Neuron (in vitro differentiated cells): ENCODE measurements around the gene FUT6.

Experiments
- H2AFZ ChIP-seq: one replicate; pipeline ENCODE4 v1.6.1; 2013; ENCODE audit warnings: low read depth, mild to moderate bottlenecking, inconsistent platforms, low read length, moderate library complexity
- H3K27me3 ChIP-seq: one replicate; pipeline ENCODE4 v1.6.1; 2013; ENCODE audit warnings: low read length; ENCODE audit not compliant: insufficient read depth
- H3K36me3 ChIP-seq: one replicate; pipeline ENCODE4 v1.6.1; 2013; ENCODE audit warnings: low read length; ENCODE audit not compliant: insufficient read depth
- H3K4me1 ChIP-seq: one replicate; pipeline ENCODE4 v1.6.1; 2013; ENCODE audit warnings: low read length; ENCODE audit not compliant: insufficient read depth
- H3K4me3 ChIP-seq: 2 replicates; pipeline ENCODE4 v1.5.1; 2013; ENCODE audit warnings: mild to moderate bottlenecking, low read length, moderate library complexity
- H3K9me3 ChIP-seq: one replicate; pipeline ENCODE4 v1.6.1; 2013; ENCODE audit warnings: low read length

Gene FUT6

DNA sequence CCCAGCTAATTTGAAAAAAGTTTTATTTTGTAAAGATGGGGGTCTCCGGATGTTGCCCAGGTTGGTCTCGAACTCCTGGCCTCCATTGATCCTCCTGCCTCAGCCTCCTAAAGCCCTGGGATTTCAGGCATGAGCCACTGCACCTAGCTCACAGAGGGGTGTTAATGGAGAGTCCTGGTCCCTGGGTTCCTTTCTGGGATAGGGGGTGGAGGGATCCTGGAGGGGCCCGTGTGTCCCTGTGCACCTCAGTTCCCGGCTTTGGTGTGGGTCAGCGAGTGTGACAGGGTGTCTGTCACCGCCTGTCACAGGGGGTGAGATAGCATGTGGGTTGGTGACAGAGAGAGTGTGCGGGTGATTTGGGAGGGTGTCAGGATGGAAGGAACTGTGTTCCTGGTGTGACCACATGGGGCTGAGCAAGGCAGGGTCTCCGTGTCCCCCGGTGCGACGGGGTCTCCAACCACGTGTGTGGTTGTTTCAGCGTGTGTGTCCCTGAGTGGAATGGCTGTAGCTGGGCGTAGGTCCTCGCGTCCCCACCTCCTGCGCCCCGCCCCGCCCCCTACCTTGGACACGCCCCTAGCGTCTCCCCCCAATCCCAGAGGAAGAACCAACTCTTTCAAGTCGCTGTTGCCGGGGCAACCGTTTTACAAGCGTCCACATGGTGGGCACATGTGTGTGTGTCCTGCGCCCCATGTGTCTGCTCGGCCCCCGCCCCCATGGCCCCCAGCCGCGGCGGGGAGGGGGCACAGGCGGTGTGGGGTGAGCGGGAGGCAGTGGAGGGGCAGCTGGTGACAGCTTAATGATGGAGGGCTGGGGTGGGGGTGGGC lies 37.5 kb downstream of the FUT6 start:
- Histone ChIP-seq H3K4me3 (no peak overlapping the region), H3K27me3 (peaks cover 5% of the 10 kb centered on the region), H3K4me1 (peaks cover 11% of the 10 kb centered on the region)

DNA sequence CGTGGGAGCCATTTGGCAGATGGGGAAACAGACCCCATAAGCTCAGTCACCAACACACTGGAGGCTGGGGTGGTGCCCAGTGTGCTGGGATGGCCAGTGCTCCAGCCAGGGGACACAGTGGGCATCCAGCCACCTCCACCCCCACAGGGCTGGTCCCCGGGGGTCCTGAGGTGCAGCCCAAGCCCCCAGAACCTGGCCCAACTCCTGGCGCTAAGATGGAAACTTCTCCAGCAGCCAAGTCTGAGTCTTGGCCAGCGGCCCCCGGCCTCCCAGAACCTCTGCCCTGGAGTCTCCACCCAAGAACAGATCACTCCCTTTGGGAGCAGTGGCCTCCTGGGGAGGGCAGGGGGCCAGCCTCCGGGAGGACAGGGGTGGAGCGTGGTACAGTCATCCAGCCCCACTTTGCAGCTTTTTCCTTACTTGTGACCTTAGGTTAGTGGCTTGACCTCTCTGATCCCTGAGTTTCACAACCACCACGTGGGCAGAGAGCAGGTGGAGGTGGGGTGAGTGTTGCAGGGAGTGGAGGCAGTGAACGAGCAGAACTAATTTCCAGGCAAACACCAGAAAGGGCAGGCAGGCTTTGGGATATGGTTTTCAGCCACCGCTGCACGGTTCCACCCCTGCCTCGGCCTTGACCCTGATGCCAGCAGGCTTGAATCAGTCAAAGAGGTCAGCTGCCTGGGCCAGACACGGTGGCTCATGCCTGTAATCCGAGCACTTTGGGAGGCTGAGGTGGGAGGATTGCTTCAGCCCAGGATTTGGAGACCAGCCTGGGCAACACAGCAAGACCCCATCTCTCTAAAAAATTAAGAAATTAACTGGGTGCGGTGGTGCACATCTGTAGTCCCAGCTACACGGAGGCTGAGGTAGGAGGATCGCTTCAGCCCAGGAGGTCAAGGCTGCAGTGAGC lies 38.9 kb downstream of the FUT6 start:
- Histone ChIP-seq H3K36me3 (no peaks in the 10 kb centered on the region), H3K4me1 (peaks cover 11% of the 10 kb centered on the region), H3K27me3 (peaks cover 4% of the 10 kb centered on the region), H3K4me3 (no peak overlapping the region), H3K9me3 (no peaks in the 10 kb centered on the region), H2AFZ (no peak overlapping the region)

More for the DNA sequence above, 37.5 kb downstream of the FUT6 start:
- Histone ChIP-seq H3K36me3 (no peaks in the 10 kb centered on the region), H2AFZ (no peak overlapping the region), H3K9me3 (no peaks in the 10 kb centered on the region)

DNA sequence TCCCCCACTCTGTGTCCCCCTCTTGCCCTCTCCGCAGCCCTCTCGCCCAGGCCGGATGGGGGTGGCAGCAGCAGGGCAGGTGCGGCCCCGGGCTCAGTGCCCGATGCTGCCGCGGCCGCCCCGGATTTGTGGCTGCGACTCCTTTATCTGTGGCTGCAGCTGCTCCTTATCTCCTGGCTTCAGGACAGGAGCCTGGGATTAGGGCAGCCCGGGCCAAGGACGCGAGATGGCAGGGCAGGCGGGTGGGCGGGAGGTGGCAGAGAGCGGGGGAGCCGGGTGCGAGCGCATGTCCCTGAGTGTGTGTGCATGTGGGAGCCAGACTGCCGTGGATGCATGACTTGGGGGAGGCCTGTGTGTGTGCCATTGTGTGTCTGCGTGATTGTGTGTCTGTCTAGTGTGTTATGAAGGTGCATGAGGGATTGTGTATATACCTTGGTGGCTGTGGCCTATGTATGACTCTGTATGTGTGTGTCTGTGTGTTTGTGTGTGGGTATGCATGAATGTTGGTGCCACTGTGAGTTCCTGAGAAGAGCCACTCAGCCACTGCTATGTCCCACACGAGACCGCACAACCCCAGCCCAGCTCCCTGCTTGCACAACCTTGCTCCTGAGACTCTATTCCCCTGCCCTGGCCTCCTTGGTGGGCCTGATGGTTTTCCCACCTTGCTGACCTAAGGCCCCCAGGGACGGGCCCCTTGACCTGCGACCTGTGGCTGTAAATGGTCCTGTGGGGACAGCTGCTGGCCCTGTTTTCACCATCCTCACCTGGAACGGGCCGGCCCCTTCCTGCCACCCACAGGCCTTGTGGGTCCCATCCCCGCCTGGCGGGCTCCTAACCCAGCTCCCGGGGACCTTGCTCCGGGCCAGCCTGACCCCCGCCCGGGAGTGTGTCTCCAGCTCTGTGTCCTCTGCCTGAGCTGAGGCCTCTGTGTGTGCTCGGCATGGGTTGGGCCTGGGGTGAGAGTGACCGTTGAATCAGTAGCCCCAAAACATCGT lies 40.0 kb downstream of the FUT6 start:
- Histone ChIP-seq H3K4me3 (no peak overlapping the region), H2AFZ (no peak overlapping the region), H3K9me3 (no peaks in the 10 kb centered on the region), H3K36me3 (no peaks in the 10 kb centered on the region), H3K4me1 (peaks cover 11% of the 10 kb centered on the region), H3K27me3 (no peaks in the 10 kb centered on the region)

DNA sequence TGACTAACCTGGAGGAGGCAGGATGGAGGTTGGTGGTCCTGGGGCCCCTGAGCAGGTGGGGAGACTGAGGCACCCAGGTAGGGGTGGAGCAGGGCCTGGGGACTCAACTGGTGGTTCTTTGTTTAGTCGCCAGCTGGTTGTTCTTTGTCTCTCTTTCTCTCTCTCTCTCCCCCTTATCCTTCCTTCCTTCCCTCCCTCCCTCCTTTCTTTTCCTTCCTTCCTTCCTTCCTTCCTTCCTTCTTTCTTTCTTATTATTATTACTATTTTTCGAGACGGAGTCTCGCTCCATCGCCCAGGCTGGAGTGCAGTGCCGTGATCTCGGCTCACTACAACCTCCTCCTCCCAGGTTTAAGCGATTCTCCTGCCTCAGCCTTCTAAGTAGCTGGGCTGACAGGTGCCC lies 41.3 kb downstream of the FUT6 start:
- no peak overlapping the region for H2AFZ ChIP-seq
- no peaks in the 10 kb centered on the region for H3K27me3 ChIP-seq
- peaks cover 11% of the 10 kb centered on the region for H3K4me1 ChIP-seq
- no peaks in the 10 kb centered on the region for H3K9me3 ChIP-seq
- H3K4me3 ChIP-seq, result no peak overlapping the region
- no peaks in the 10 kb centered on the region for H3K36me3 ChIP-seq

DNA sequence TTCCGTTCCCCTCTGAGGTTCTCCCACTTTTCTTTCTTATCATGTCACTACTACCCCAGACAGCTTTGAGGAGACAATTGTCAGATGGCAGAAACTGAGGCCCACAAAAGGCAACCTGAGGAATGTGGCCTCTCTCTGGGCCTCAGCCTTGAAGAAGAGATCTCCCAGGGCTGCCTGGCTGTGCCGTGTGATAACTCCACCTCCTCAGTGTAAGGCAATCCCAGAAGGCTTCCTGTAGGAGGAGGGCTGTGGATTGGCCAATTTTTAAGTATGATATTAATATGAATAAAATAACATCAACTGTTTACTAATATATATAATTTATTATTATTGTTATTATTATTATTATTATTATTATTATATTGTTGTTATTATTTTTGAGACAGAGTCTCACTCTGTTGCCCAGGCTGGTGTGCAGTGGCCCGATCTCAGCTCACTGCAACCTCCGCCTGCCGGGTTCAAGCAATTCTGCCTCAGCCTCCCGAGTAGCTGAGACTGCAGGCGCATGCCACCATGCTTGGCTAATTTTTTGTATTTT lies 44.1 kb downstream of the FUT6 start:
- H2AFZ ChIP-seq, result no peak overlapping the region
- no peaks in the 10 kb centered on the region for H3K9me3 ChIP-seq
- no peak overlapping the region for H3K4me3 ChIP-seq
- no peaks in the 10 kb centered on the region for H3K27me3 ChIP-seq
- no peaks in the 10 kb centered on the region for H3K4me1 ChIP-seq
- H3K36me3 ChIP-seq, result no peaks in the 10 kb centered on the region

DNA sequence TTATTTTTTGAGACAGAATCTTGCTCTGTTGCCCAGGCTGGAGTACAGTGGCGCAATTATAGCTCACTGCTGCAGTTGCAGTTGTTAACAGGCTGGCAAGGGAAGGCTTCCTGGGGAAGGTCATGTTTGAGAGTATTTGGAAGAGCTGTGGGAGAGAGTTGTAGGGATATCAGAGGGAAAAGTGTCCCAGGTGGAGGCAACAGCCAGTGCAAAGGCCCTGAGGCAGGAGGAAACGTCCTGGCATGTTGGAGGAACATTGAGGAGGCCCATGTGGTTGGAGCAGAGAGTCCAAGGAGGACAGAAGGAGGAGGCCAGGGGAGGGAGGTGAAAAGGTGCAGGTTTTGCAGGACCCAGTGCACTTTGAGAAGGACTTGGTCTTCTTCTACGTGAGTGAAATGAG lies 46.3 kb downstream of the FUT6 start:
- no peaks in the 10 kb centered on the region for H3K27me3 ChIP-seq
- H3K4me1 ChIP-seq, result peaks cover 7% of the 10 kb centered on the region
- no peaks in the 10 kb centered on the region for H3K9me3 ChIP-seq
- H3K4me3 ChIP-seq, result no peak overlapping the region
- H2AFZ ChIP-seq, result no peak overlapping the region
- H3K36me3 ChIP-seq, result peaks cover 17% of the 10 kb centered on the region

DNA sequence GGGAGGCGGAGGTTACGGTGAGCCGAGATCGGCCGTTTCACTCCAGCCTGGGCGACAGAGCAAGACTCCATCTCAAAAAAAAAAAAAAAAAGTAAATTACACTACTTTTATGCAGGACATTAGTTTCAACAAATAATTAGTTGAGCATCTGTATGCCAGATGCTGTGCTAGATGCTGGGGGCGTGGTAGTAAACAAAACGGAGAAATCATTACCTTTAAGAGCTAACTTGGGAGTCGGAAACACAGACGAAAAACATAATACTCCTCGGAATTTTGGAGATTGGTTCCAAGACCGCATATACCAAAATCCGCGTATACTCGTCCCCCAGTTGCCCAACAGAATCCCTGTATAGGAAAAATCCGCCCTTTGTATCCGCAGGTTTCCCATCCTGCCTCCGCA lies 47.3 kb downstream of the FUT6 start:
- H3K4me3 ChIP-seq, result no peak overlapping the region
- peaks cover 7% of the 10 kb centered on the region for H3K4me1 ChIP-seq
- H2AFZ ChIP-seq, result no peak overlapping the region
- H3K36me3 ChIP-seq, result peaks cover 27% of the 10 kb centered on the region
- H3K9me3 ChIP-seq, result no peaks in the 10 kb centered on the region
- no peaks in the 10 kb centered on the region for H3K27me3 ChIP-seq

DNA sequence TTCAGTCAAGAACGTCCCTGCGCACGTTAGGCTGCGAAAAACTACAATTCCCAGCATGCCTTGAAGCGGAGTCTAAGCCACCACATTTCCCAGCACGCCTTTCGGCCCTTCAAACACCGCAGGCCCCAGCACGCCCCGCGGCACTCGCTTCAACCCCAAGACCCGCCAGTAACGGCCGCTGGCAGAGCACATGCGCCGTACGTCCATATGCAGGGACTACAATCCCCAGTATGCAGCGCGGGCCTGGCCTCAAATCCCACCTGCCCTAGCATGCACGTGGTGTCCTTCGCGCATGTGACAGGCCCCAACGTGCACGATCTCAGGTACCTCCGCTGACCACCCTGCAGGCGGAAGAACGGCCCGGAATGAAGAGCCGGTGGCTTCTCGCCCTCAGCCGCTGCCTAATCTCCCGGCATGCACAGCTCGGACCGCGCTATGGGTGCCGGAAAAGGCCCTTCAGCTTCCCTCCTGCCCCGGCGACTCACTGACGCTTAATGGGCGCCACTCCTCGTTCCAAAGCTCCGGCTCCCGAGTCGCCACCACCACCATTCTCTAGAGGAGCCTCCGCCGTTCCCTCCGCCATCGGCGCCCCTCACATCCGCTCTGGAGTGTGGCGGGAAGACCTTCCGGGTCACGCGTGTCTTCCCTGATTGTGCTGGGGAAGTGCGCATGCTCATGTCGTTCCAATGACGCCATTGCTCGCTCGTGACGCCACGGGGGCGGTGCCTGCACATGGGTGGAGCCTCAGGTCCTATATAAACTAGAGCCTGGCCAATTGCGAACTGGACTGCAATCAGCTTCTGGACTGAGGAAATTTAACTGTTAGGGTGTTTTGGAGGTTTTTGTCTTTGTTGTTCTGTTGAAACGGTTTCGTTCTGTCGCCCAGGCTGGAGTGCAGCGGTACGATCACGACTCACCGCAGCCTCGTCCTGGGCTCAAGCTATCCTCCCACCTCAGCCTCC lies 48.7 kb downstream of the FUT6 start, which contains the start of gene DUS3L:
DUS3L (minus strand) TSS at position 605 of the 962 bp plus-strand sequence; CDS start at position 583, 22 bp downstream.
- peaks cover 40% of the 10 kb centered on the region for H3K36me3 ChIP-seq
- H3K9me3 ChIP-seq, result no peaks in the 10 kb centered on the region
- H3K4me1 ChIP-seq, result peaks cover 7% of the 10 kb centered on the region
- no peaks in the 10 kb centered on the region for H3K27me3 ChIP-seq
- peak within 1 kb of the TSS; percentile 75 for H3K4me3 ChIP-seq
- H2AFZ ChIP-seq, result peak within 1 kb of the TSS; percentile 39

DNA sequence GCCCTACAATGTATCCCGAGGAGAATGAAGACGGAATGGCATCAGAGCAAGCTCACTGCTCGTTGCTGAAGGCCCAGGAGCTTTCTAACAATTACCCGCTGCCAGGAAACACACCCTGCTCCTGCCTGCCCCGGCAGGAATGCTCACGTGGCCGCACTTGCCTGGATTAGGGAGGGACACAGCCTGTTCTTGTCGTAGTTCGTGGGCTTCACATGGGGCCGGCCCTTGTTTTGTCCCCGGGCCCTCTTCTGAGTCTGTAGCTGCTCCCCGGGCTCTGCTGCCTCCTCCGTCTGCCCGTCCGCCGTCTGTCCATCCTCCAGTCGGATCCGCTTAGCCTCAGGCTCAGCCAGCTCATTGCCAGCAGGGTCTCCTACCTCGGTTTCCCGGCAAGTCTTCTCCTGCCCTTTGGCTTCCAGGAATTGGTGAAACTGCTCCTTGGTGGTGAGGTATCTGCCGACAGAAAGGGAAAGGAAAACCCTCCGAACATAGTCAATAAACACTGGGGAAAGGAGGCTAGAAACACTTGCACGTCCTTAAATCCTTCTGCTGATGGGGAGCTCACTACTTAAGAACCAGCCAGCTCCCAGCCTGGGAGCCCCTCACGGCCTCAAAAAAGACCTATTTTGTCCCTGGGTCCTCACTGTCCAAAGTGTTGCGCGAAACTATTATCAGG lies 49.5 kb downstream of the FUT6 start:
- no peaks in the 10 kb centered on the region for H3K9me3 ChIP-seq
- H2AFZ ChIP-seq, result no peak overlapping the region
- H3K4me1 ChIP-seq, result peaks cover 7% of the 10 kb centered on the region
- H3K27me3 ChIP-seq, result no peaks in the 10 kb centered on the region
- H3K4me3 ChIP-seq, result peak overlapping the region; percentile 75
- peaks cover 47% of the 10 kb centered on the region for H3K36me3 ChIP-seq

DNA sequence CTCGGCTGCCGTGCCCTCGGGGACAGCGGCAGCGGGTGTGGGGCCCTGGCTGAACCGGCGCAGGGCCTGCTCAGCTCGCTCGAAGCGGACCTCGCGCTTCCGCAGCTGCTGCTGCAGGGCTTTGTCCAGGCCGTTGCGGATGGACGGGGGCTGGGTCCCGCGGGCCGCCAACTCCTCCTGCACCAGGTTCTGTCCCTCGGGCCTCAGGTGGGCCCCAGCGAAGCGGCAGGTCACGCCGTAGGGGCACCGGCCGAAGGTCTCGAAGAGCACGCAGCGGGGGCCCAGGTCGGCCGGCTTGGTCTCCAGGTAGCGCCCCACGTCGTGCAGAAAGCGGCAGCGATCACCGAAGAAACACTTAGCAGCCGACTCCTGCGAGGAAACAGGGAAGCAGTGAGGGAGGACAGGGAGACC lies 50.1 kb downstream of the FUT6 start:
- Histone ChIP-seq H3K9me3 (no peaks in the 10 kb centered on the region), H3K27me3 (no peaks in the 10 kb centered on the region), H3K4me1 (peaks cover 7% of the 10 kb centered on the region), H2AFZ (no peak overlapping the region), H3K4me3 (no peak overlapping the region), H3K36me3 (peaks cover 51% of the 10 kb centered on the region)

DNA sequence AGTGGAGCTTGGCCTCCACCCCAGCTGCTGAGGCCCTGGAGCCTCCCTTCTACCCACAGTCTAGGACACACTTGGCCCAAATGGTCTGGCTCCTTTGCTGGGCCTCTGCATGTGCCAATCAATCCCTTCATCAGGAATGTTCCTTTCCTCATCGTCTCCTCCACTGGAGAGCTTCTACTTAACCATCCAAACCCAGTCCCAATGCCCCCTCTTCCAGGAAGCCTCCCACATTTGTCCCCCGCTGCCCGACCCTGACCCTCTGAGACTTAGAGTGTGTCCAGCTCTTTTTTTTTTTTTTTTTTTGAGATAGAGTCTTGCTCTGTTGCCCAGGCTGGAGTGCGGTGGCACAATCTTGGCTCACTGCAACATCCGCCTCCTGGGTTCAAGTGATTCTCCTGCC lies 51.1 kb downstream of the FUT6 start:
- no peak overlapping the region for H3K4me3 ChIP-seq
- H3K9me3 ChIP-seq, result no peaks in the 10 kb centered on the region
- H3K36me3 ChIP-seq, result peaks cover 54% of the 10 kb centered on the region
- H3K27me3 ChIP-seq, result no peaks in the 10 kb centered on the region
- H3K4me1 ChIP-seq, result peaks cover 7% of the 10 kb centered on the region
- no peak overlapping the region for H2AFZ ChIP-seq
